Endothelial cell (in vitro differentiated cells): ENCODE measurements around the gene PRELID1. TPM values are rescaled to one million over a fixed set of nuclear protein-coding genes. Genes with fewer than 3 reads are reported as not detected.
A peak's percentile ranks its signal among the peaks of the same experiment; 100 is the strongest.

Experiments used
- DNase-seq: peaks from one replicate; pipeline ENCODE4 v3.0.0; 2021; ENCODE audit warnings: low spot score
- H3K27ac Mint-ChIP-seq: one replicate; pipeline ENCODE4 v1.8.0; 2021; ENCODE audit warnings: mixed read lengths, inconsistent platforms; ENCODE audit not compliant: unreplicated experiment
- H3K27me3 Mint-ChIP-seq: one replicate; pipeline ENCODE4 v1.8.0; 2021; ENCODE audit warnings: mild to moderate bottlenecking, moderate library complexity, mixed read lengths, inconsistent platforms; ENCODE audit not compliant: unreplicated experiment
- H3K36me3 Mint-ChIP-seq: one replicate; pipeline ENCODE4 v1.8.0; 2021; ENCODE audit warnings: mild to moderate bottlenecking, low read depth, mixed read lengths, inconsistent platforms; ENCODE audit not compliant: unreplicated experiment
- H3K4me1 Mint-ChIP-seq: one replicate; pipeline ENCODE4 v1.8.0; 2021; ENCODE audit warnings: mild to moderate bottlenecking, mixed read lengths, inconsistent platforms; ENCODE audit not compliant: unreplicated experiment
- H3K4me3 Mint-ChIP-seq: one replicate; pipeline ENCODE4 v1.8.0; 2021; ENCODE audit warnings: mild to moderate bottlenecking, mixed read lengths, inconsistent platforms; ENCODE audit not compliant: unreplicated experiment
- H3K9me3 Mint-ChIP-seq: one replicate; pipeline ENCODE4 v1.8.0; 2021; ENCODE audit warnings: mixed read lengths, inconsistent platforms; ENCODE audit not compliant: unreplicated experiment
- CTCF ChIP-seq: fragments of 200-600 bp; sonication (generic); IDR thresholded peaks from one replicate; pipeline ENCODE4 v1.5.0; 2021; ENCODE audit warnings: antibody characterized with exemption; ENCODE audit not compliant: unreplicated experiment
- total RNA-seq: library from RNA; stranded (reverse); fragmentation: NEBNext Ultra II Directional; extraction: Animal tissue kit (Norgen Biotek cat#: 25700); gene quantifications from one replicate; pipeline ENCODE4 v1.2.1, GENCODE V29; 2021; ENCODE audit not compliant: unreplicated experiment

PRELID1 gene
- total RNA-seq, 1 donor from 2014 or later, result 198 TPM

GRCh38 chr5:177332031-177332895 lies 28.7 kb downstream of the PRELID1 start:
- Mint-ChIP-seq H3K4me1 (peaks cover 21% of the 10 kb centered on the region), H3K9me3 (no peaks in the 10 kb centered on the region), H3K27ac (peak overlapping the region; percentile 5), H3K4me3 (no peak overlapping the region), H3K36me3 (peaks cover 51% of the 10 kb centered on the region), H3K27me3 (peaks cover 21% of the 10 kb centered on the region)
- no peak for TF ChIP-seq CTCF
- DNase-seq, result no peak

GRCh38 chr5:177332896-177333260 lies 29.3 kb downstream of the PRELID1 start:
- no peak for DNase-seq
- Mint-ChIP-seq H3K4me1 (peaks cover 25% of the 10 kb centered on the region), H3K9me3 (no peaks in the 10 kb centered on the region), H3K4me3 (no peak overlapping the region), H3K36me3 (peaks cover 55% of the 10 kb centered on the region), H3K27me3 (peaks cover 21% of the 10 kb centered on the region), H3K27ac (no peak overlapping the region)
- no peak for TF ChIP-seq CTCF

- peaks cover 55% of the 10 kb centered on the region for H3K36me3 Mint-ChIP-seq
- TF ChIP-seq CTCF, result no peak
Observed at GRCh38 chr5:177333420-177334154, 30.0 kb downstream of the PRELID1 start.

GRCh38 chr5:177334155-177334551 lies 30.6 kb downstream of the PRELID1 start:
- DNase-seq, result no peak
- peaks cover 21% of the 10 kb centered on the region for H3K27me3 Mint-ChIP-seq
- H3K36me3 Mint-ChIP-seq, result peaks cover 61% of the 10 kb centered on the region
- no peak overlapping the region for H3K27ac Mint-ChIP-seq
- no peak overlapping the region for H3K4me3 Mint-ChIP-seq
- H3K9me3 Mint-ChIP-seq, result no peaks in the 10 kb centered on the region
- TF ChIP-seq CTCF, result no peak
- H3K4me1 Mint-ChIP-seq, result peaks cover 32% of the 10 kb centered on the region

More at GRCh38 chr5:177333420-177334154, 30.0 kb downstream of the PRELID1 start:
- no peak overlapping the region for H3K27ac Mint-ChIP-seq
- peaks cover 27% of the 10 kb centered on the region for H3K4me1 Mint-ChIP-seq
- DNase-seq, result no peak
- no peak overlapping the region for H3K4me3 Mint-ChIP-seq
- no peaks in the 10 kb centered on the region for H3K9me3 Mint-ChIP-seq
- H3K27me3 Mint-ChIP-seq, result peaks cover 21% of the 10 kb centered on the region
